ENCODE measurements around the gene HDAC7. TPM values are rescaled to one million over a fixed set of nuclear protein-coding genes. Genes with fewer than 3 reads are reported as not detected.

The HDAC7 gene
- total RNA-seq, 2 donors from 2014 or later = 146 to 154 TPM

DNA sequence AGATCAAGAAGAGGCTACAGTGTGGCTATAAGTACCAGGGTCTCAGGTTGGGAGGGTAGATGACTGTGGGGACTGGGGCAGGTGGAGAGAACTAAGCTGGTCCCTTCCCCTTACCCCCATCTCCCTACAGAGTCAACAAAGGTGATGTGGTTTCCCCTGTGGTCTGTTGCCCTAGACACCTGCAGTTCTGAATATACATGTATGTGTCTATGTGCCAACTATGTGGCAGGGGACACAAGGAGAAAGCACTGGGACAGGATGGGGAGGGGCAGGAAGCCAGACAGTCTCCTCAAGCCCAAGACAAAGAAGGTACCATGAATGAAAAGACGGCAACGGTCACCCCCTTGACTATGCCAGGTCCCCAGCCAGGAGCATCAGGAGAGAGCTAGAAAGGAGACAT, 4.5 kb upstream of the HDAC7 start:
- Histone ChIP-seq H3K9me3 (ENCODE audit: control insufficient read depth, low read length) (no peaks in the 10 kb centered on the region), H3K27ac (ENCODE audit: low read depth, low read length) (no peak overlapping the region), H3K9ac (ENCODE audit: extremely low read depth, low read length, poor library complexity, severe bottlenecking) (no peak overlapping the region), H3K27me3 (ENCODE audit: control insufficient read depth, insufficient read depth, low read length, poor library complexity, severe bottlenecking) (no peaks in the 10 kb centered on the region), H3K36me3 (ENCODE audit: control insufficient read depth, insufficient read depth, low read length) (no peaks in the 10 kb centered on the region), H3K4me3 (ENCODE audit: low read length) (no peak overlapping the region), H3K4me1 (ENCODE audit: control insufficient read depth, insufficient read depth, low read length) (peaks cover 11% of the 10 kb centered on the region)
- H3K36me3 Mint-ChIP-seq (ENCODE audit: low read depth) = no peaks in the 10 kb centered on the region
- peaks cover 3% of the 10 kb centered on the region for H3K27me3 Mint-ChIP-seq (ENCODE audit: insufficient read depth)
- no peaks in the 10 kb centered on the region for H3K9me3 Mint-ChIP-seq
- H3K4me1 Mint-ChIP-seq = peaks cover 44% of the 10 kb centered on the region
- no peak overlapping the region for H3K4me3 Mint-ChIP-seq
- TF ChIP-seq, protein P1, sequence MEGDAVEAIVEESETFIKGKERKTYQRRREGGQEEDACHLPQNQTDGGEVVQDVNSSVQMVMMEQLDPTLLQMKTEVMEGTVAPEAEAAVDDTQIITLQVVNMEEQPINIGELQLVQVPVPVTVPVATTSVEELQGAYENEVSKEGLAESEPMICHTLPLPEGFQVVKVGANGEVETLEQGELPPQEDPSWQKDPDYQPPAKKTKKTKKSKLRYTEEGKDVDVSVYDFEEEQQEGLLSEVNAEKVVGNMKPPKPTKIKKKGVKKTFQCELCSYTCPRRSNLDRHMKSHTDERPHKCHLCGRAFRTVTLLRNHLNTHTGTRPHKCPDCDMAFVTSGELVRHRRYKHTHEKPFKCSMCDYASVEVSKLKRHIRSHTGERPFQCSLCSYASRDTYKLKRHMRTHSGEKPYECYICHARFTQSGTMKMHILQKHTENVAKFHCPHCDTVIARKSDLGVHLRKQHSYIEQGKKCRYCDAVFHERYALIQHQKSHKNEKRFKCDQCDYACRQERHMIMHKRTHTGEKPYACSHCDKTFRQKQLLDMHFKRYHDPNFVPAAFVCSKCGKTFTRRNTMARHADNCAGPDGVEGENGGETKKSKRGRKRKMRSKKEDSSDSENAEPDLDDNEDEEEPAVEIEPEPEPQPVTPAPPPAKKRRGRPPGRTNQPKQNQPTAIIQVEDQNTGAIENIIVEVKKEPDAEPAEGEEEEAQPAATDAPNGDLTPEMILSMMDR (conservative IDR thresholded peaks at IDR 0.05) = no peak
- WGBS, 2 experiments (ENCODE audit: insufficient coverage in 1 of 2, insufficient read length in 1 of 2) = 82 to 91% methylated on average over 2 of the region's 2 CpGs
- H3K27ac Mint-ChIP-seq = no peak overlapping the region
- DNase-seq = no peak

DNA sequence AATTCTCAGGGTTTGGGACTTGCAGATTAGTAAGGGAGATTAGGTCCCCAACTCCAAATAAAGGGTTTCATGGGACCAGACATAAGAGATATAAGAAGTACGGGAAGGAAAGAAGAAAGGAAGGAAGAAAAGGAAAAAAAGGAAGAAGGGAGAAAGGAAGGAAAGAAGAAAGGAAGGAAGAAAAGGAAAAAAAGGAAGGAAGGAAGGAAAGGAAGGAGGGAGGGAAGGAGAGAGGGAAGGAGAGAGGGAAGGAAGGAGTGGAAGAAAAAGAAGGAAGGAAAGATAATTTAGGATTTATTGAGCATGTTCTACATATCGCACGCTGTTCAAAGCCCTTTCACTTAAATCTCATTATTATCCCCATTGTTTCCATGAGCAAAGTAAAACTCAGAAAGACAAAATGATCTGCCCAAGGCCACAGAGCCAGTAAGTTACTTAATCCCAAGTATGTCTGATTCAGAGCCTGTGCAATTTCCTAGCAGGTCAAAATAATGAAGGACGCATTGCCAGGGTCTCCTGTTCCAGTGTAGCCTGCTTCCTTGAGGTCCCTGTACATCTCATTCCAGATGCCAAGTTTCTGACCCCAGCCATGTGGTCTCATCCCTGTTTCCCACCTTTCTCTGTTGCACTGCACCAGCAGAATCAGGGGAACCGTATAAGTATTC, 3.9 kb upstream of the HDAC7 start:
- peaks cover 3% of the 10 kb centered on the region for H3K27me3 Mint-ChIP-seq (ENCODE audit: insufficient read depth)
- H3K4me1 ChIP-seq (ENCODE audit: control insufficient read depth, insufficient read depth, low read length) = peaks cover 8% of the 10 kb centered on the region
- no peaks in the 10 kb centered on the region for H3K9me3 ChIP-seq (ENCODE audit: control insufficient read depth, low read length)
- H3K4me1 Mint-ChIP-seq = peaks cover 39% of the 10 kb centered on the region
- H3K4me3 Mint-ChIP-seq = no peak overlapping the region
- no peaks in the 10 kb centered on the region for H3K36me3 Mint-ChIP-seq (ENCODE audit: low read depth)
- no peak for DNase-seq
- no peak overlapping the region for H3K9ac ChIP-seq (ENCODE audit: extremely low read depth, low read length, poor library complexity, severe bottlenecking)
- no peaks in the 10 kb centered on the region for H3K36me3 ChIP-seq (ENCODE audit: control insufficient read depth, insufficient read depth, low read length)
- no peaks in the 10 kb centered on the region for H3K27me3 ChIP-seq (ENCODE audit: control insufficient read depth, insufficient read depth, low read length, poor library complexity, severe bottlenecking)
- TF ChIP-seq, protein P1 (conservative IDR thresholded peaks at IDR 0.05) = no peak
- no peaks in the 10 kb centered on the region for H3K9me3 Mint-ChIP-seq
- no peak overlapping the region for H3K4me3 ChIP-seq (ENCODE audit: low read length)
- 96 to 97% methylated on average over 3 to 5 of the region's 5 CpGs for WGBS, 2 experiments (ENCODE audit: insufficient coverage in 1 of 2, insufficient read length in 1 of 2)
- no peak overlapping the region for H3K27ac Mint-ChIP-seq
- no peak overlapping the region for H3K27ac ChIP-seq (ENCODE audit: low read depth, low read length)

- peaks cover 2% of the 10 kb centered on the region for H3K36me3 ChIP-seq (ENCODE audit: control insufficient read depth, insufficient read depth, low read length)
- no peaks in the 10 kb centered on the region for H3K9me3 ChIP-seq (ENCODE audit: control insufficient read depth, low read length)
- no peaks in the 10 kb centered on the region for H3K9me3 Mint-ChIP-seq
- no peaks in the 10 kb centered on the region for H3K36me3 Mint-ChIP-seq (ENCODE audit: low read depth)
- no peak for DNase-seq
- no peak overlapping the region for H3K27ac ChIP-seq (ENCODE audit: low read depth, low read length)
- WGBS, 2 experiments (ENCODE audit: insufficient coverage in 1 of 2, insufficient read length in 1 of 2) = 90 to 100% methylated on average over 2 to 3 of the region's 3 CpGs
- H3K27ac Mint-ChIP-seq = no peak overlapping the region
- no peak overlapping the region for H3K4me3 Mint-ChIP-seq
- peaks cover 3% of the 10 kb centered on the region for H3K27me3 Mint-ChIP-seq (ENCODE audit: insufficient read depth)
- no peak overlapping the region for H3K4me3 ChIP-seq (ENCODE audit: low read length)
- no peak overlapping the region for H3K9ac ChIP-seq (ENCODE audit: extremely low read depth, low read length, poor library complexity, severe bottlenecking)
- TF ChIP-seq, protein P1 (conservative IDR thresholded peaks at IDR 0.05) = no peak
- H3K27me3 ChIP-seq (ENCODE audit: control insufficient read depth, insufficient read depth, low read length, poor library complexity, severe bottlenecking) = no peaks in the 10 kb centered on the region
- peaks cover 8% of the 10 kb centered on the region for H3K4me1 ChIP-seq (ENCODE audit: control insufficient read depth, insufficient read depth, low read length)
- peaks cover 44% of the 10 kb centered on the region for H3K4me1 Mint-ChIP-seq
These were observed 3.2 kb upstream of the HDAC7 start for GRCh38 chr12:47822863-47823262.

Data from endodermal cell (in vitro differentiated cells).